ENCODE measurements around the gene PWP1.

PWP1 gene

GRCh38 chr12:107656302-107656701, 29.3 kb upstream of the PWP1 start:
- ATAC-seq: no peak
- TF ChIP-seq RARB (CRISPR knock-in tag; IDR thresholded peaks at IDR 0.05): no peak
- no peak for TF ChIP-seq TOX (CRISPR knock-in tag; IDR thresholded peaks at IDR 0.05; ENCODE audit: borderline replicate concordance)

- TF ChIP-seq PATZ1 (CRISPR knock-in tag; IDR thresholded peaks at IDR 0.05; ENCODE audit: borderline replicate concordance): no peak
- TF ChIP-seq OSR1 (CRISPR knock-in tag; IDR thresholded peaks at IDR 0.05): no peak
- ATAC-seq: no peak
Observed at GRCh38 chr12:107657133-107657532, 28.5 kb upstream of the PWP1 start.

DNA sequence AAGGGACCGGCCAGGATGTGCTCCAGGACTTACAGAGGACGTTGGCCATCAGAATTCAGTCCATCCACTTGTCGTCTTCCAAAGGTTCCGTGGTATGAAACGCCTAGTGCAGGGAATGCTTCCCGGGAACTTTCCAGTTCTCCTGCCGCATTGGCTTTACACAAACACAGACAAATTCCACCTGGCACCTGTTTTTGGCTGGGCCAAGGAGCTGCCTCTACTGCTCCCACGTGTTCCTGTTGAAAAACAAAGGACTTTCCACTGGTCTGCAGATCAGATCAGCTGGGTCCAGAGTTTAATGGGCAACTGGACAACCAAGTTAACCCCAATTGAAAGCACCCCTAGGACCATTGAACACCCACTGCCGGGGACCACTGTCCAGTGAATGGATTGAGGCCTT, 28.0 kb upstream of the PWP1 start:
- no peak for TF ChIP-seq ESRRG (CRISPR knock-in tag; IDR thresholded peaks at IDR 0.05)
- no peak for TF ChIP-seq CREB5 (CRISPR knock-in tag; IDR thresholded peaks at IDR 0.05; ENCODE audit: low read depth)
- no peak for TF ChIP-seq PATZ1 (CRISPR knock-in tag; IDR thresholded peaks at IDR 0.05; ENCODE audit: borderline replicate concordance)
- no peak for TF ChIP-seq BACH2 (CRISPR knock-in tag; IDR thresholded peaks at IDR 0.05; ENCODE audit: borderline replicate concordance)
- no peak for TF ChIP-seq ZC3H10 (CRISPR knock-in tag; IDR thresholded peaks at IDR 0.05)
- TF ChIP-seq CSDC2 (CRISPR knock-in tag; IDR thresholded peaks at IDR 0.05): no peak
- TF ChIP-seq TCF4 (CRISPR knock-in tag; IDR thresholded peaks at IDR 0.05; ENCODE audit: borderline replicate concordance): no peak
- TF ChIP-seq GLIS3 (CRISPR knock-in tag; IDR thresholded peaks at IDR 0.05): no peak
- TF ChIP-seq, protein P1, sequence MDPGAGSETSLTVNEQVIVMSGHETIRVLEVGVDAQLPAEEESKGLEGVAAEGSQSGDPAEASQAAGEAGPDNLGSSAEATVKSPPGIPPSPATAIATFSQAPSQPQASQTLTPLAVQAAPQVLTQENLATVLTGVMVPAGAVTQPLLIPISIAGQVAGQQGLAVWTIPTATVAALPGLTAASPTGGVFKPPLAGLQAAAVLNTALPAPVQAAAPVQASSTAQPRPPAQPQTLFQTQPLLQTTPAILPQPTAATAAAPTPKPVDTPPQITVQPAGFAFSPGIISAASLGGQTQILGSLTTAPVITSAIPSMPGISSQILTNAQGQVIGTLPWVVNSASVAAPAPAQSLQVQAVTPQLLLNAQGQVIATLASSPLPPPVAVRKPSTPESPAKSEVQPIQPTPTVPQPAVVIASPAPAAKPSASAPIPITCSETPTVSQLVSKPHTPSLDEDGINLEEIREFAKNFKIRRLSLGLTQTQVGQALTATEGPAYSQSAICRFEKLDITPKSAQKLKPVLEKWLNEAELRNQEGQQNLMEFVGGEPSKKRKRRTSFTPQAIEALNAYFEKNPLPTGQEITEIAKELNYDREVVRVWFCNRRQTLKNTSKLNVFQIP (CRISPR knock-in tag; IDR thresholded peaks at IDR 0.05; ENCODE audit: borderline replicate concordance, low read depth): no peak
- no peak for TF ChIP-seq ZNF70 (CRISPR knock-in tag; IDR thresholded peaks at IDR 0.05)
- TF ChIP-seq ISL1 (CRISPR knock-in tag; IDR thresholded peaks at IDR 0.05): no peak
- TF ChIP-seq PPARA (CRISPR knock-in tag; IDR thresholded peaks at IDR 0.05; ENCODE audit: borderline replicate concordance): no peak
- no peak for TF ChIP-seq ZFP30 (CRISPR knock-in tag; IDR thresholded peaks at IDR 0.05)
- no peak for TF ChIP-seq ZNF565 (CRISPR knock-in tag; conservative IDR thresholded peaks at IDR 0.05; ENCODE audit: low read depth)
- TF ChIP-seq, protein P2, sequence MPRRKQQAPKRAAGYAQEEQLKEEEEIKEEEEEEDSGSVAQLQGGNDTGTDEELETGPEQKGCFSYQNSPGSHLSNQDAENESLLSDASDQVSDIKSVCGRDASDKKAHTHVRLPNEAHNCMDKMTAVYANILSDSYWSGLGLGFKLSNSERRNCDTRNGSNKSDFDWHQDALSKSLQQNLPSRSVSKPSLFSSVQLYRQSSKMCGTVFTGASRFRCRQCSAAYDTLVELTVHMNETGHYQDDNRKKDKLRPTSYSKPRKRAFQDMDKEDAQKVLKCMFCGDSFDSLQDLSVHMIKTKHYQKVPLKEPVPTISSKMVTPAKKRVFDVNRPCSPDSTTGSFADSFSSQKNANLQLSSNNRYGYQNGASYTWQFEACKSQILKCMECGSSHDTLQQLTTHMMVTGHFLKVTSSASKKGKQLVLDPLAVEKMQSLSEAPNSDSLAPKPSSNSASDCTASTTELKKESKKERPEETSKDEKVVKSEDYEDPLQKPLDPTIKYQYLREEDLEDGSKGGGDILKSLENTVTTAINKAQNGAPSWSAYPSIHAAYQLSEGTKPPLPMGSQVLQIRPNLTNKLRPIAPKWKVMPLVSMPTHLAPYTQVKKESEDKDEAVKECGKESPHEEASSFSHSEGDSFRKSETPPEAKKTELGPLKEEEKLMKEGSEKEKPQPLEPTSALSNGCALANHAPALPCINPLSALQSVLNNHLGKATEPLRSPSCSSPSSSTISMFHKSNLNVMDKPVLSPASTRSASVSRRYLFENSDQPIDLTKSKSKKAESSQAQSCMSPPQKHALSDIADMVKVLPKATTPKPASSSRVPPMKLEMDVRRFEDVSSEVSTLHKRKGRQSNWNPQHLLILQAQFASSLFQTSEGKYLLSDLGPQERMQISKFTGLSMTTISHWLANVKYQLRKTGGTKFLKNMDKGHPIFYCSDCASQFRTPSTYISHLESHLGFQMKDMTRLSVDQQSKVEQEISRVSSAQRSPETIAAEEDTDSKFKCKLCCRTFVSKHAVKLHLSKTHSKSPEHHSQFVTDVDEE (CRISPR knock-in tag; IDR thresholded peaks at IDR 0.05): no peak
- no peak for TF ChIP-seq ZNF8 (CRISPR knock-in tag; IDR thresholded peaks at IDR 0.05)
- no peak for TF ChIP-seq OSR1 (CRISPR knock-in tag; IDR thresholded peaks at IDR 0.05)
- no peak for TF ChIP-seq ZFP3 (CRISPR knock-in tag; IDR thresholded peaks at IDR 0.05)
- TF ChIP-seq SNAI2 (CRISPR knock-in tag; IDR thresholded peaks at IDR 0.05): no peak
- ATAC-seq: no peak

DNA sequence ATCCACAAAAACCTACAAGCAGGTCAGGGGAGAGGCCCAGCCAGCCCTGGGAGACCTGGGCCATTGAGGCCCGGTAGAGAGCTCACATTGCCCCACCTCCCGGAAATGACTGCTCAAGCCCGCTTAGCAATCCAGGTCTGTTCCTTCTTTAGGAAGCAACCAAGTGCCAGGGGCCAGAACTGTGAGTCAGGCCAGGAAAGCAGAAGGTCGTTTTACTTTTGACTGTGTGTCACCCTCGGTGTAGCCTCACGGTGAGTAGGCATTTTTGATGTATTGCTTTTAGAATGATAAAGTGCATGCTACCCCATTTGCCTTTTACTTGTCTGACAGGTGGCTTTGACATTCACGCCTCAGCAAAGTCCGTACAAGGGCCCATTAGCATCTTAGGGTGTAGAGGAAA, 25.4 kb upstream of the PWP1 start:
- no peak for ATAC-seq
- TF ChIP-seq ESRRG (CRISPR knock-in tag; IDR thresholded peaks at IDR 0.05): no peak
- TF ChIP-seq SNAI2 (CRISPR knock-in tag; IDR thresholded peaks at IDR 0.05): no peak
- no peak for TF ChIP-seq PATZ1 (CRISPR knock-in tag; IDR thresholded peaks at IDR 0.05; ENCODE audit: borderline replicate concordance)
- no peak for TF ChIP-seq ARNTL (CRISPR knock-in tag; IDR thresholded peaks at IDR 0.05; ENCODE audit: borderline replicate concordance, low read depth)
- TF ChIP-seq PPARA (CRISPR knock-in tag; IDR thresholded peaks at IDR 0.05; ENCODE audit: borderline replicate concordance): no peak
- TF ChIP-seq, protein P1 (CRISPR knock-in tag; IDR thresholded peaks at IDR 0.05; ENCODE audit: borderline replicate concordance, low read depth): no peak
- TF ChIP-seq, protein P3, sequence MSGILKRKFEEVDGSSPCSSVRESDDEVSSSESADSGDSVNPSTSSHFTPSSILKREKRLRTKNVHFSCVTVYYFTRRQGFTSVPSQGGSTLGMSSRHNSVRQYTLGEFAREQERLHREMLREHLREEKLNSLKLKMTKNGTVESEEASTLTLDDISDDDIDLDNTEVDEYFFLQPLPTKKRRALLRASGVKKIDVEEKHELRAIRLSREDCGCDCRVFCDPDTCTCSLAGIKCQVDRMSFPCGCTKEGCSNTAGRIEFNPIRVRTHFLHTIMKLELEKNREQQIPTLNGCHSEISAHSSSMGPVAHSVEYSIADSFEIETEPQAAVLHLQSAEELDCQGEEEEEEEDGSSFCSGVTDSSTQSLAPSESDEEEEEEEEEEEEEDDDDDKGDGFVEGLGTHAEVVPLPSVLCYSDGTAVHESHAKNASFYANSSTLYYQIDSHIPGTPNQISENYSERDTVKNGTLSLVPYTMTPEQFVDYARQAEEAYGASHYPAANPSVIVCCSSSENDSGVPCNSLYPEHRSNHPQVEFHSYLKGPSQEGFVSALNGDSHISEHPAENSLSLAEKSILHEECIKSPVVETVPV (CRISPR knock-in tag; IDR thresholded peaks at IDR 0.05): no peak
- TF ChIP-seq ZFP30 (CRISPR knock-in tag; IDR thresholded peaks at IDR 0.05): no peak
